ENCODE data around the gene GASK1A.
"Not testable (repeated sequence)": the region's sequence is repeated elsewhere in the genome, so short reads cannot be mapped to it uniquely, and the experiment has no call there.

GASK1A gene

GRCh38 chr3:43034200-43034599 is 55.1 kb downstream of the GASK1A start:
- no peak for DNase-seq

- DNase-seq, result no peak
Measured at GRCh38 chr3:43034911-43035310, 55.8 kb downstream of the GASK1A start.

- DNase-seq, result no peak
Measured at GRCh38 chr3:43035801-43036365, 56.8 kb downstream of the GASK1A start.

- no peak for DNase-seq
Measured at GRCh38 chr3:43036621-43037423, 57.7 kb downstream of the GASK1A start.

GRCh38 chr3:43038010-43038409 is 58.9 kb downstream of the GASK1A start:
- no peak for DNase-seq

GRCh38 chr3:43041517-43041916 is 62.4 kb downstream of the GASK1A start:
- DNase-seq, result no peak

- no peak for DNase-seq
Measured at GRCh38 chr3:43043071-43043766, 64.1 kb downstream of the GASK1A start.

- no peak for DNase-seq
Measured at GRCh38 chr3:43043793-43044192, 64.7 kb downstream of the GASK1A start.

GRCh38 chr3:43045079-43045478 is 66.0 kb downstream of the GASK1A start:
- not testable (repeated sequence) for DNase-seq

GRCh38 chr3:43046583-43046982 is 67.5 kb downstream of the GASK1A start:
- no peak for DNase-seq

- DNase-seq, result no peak
Measured at GRCh38 chr3:43048470-43048869, 69.4 kb downstream of the GASK1A start.

GRCh38 chr3:43053291-43053690 is 74.2 kb downstream of the GASK1A start:
- DNase-seq, result no peak

GRCh38 chr3:43054754-43055153 is 75.6 kb downstream of the GASK1A start:
- DNase-seq, result no peak

- no peak for DNase-seq
Measured at GRCh38 chr3:43055393-43055792, 76.3 kb downstream of the GASK1A start.

- no peak for DNase-seq
Measured at GRCh38 chr3:43055806-43056770, 77.0 kb downstream of the GASK1A start.

- no peak for DNase-seq
Measured at GRCh38 chr3:43059456-43059855, 80.3 kb downstream of the GASK1A start.

GRCh38 chr3:43061101-43061895 is 82.2 kb downstream of the GASK1A start:
- DNase-seq, result no peak

GRCh38 chr3:43062040-43062563 is 83.0 kb downstream of the GASK1A start:
- no peak for DNase-seq

- DNase-seq, result no peak
Measured at GRCh38 chr3:43062564-43063040, 83.5 kb downstream of the GASK1A start.

- no peak for DNase-seq
Measured at GRCh38 chr3:43063114-43063513, 84.0 kb downstream of the GASK1A start.

GRCh38 chr3:43070670-43071069 is 91.6 kb downstream of the GASK1A start:
- not testable (repeated sequence) for DNase-seq

Data from DMS 273 treated with DMSO at 0.1 percent for 48 hours (cell line).